HEK293 (cell line): Measurements from ENCODE around the gene SCPEP1.
A peak's percentile ranks its signal among the peaks of the same experiment; 100 is the strongest.

Experiments
- CTCF ChIA-PET: fragments of 350-600 bp; formaldehyde crosslinking; extraction: SDS; loops from one replicate; lab custom pipeline; 2021; ENCODE audit warnings: antibody characterized with exemption; lab: Yijun Ruan, JAX
- POLR2A ChIA-PET: fragments of 300-600 bp; formaldehyde crosslinking; extraction: SDS; loops from one replicate; lab custom pipeline; 2020; ENCODE audit warnings: antibody characterized with exemption, inconsistent platforms; lab: Yijun Ruan, JAX
- H3K27ac ChIP-seq: fragments of 200-500 bp; sonication (Bioruptor generic); 2 replicates; pipeline ENCODE4 v1.5.1; 2014; ENCODE audit warnings: low read depth, low read length, control low read depth, inconsistent platforms; ENCODE audit errors: extremely low read depth
- H3K36me3 ChIP-seq, 2 experiments: fragments of 200-500 bp in 1 of 2; sonication (Bioruptor generic) in 1 of 2; 1 replicate in 1 of 2; 2 replicates in 1 of 2; pipeline ENCODE4 v1.5.1; 2014 to 2017; ENCODE audit warnings: inconsistent platforms in 2 of 2, low read length in 2 of 2; ENCODE audit not compliant: control insufficient read depth in 2 of 2, insufficient read depth in 1 of 2
- H3K4me1 ChIP-seq: fragments of 200-500 bp; sonication (Bioruptor generic); 2 replicates; pipeline ENCODE4 v1.5.1; 2014; ENCODE audit warnings: mild to moderate bottlenecking, low read length, inconsistent platforms; ENCODE audit not compliant: control insufficient read depth, insufficient read depth
- H3K4me3 ChIP-seq: 2 replicates; pipeline ENCODE4 v1.5.1; 2011; ENCODE audit warnings: low read depth, mild to moderate bottlenecking, control low read depth, low read length, moderate library complexity
- H3K9me3 ChIP-seq: fragments of 200-500 bp; sonication (Bioruptor generic); 2 replicates; pipeline ENCODE4 v1.5.1; 2014; ENCODE audit warnings: low read depth, low read length, inconsistent platforms; ENCODE audit not compliant: control insufficient read depth, insufficient read depth
- KLF16 ChIP-seq: fragments of 450-650 bp; formaldehyde crosslinking; IDR thresholded peaks from 2 replicates; pipeline ENCODE4 v1.5.1; 2017; ENCODE audit warnings: missing biosample characterization, missing genetic modification characterization
- MZF1 ChIP-seq: fragments of 450-650 bp; formaldehyde crosslinking; IDR thresholded peaks from 2 replicates; pipeline ENCODE4 v1.5.1; 2017; ENCODE audit warnings: missing biosample characterization, missing genetic modification characterization, borderline replicate concordance
- OSR2 ChIP-seq: fragments of 450-650 bp; formaldehyde crosslinking; IDR thresholded peaks from 2 replicates; pipeline ENCODE4 v1.5.1; 2016; ENCODE audit warnings: missing biosample characterization, missing genetic modification characterization
- PRDM2 ChIP-seq: fragments of 450-650 bp; formaldehyde crosslinking; IDR thresholded peaks from 2 replicates; pipeline ENCODE4 v1.5.1; 2016; ENCODE audit warnings: missing biosample characterization, missing genetic modification characterization, borderline replicate concordance
- SCRT2 ChIP-seq: fragments of 450-650 bp; formaldehyde crosslinking; IDR thresholded peaks from 2 replicates; pipeline ENCODE4 v1.5.1; 2016; ENCODE audit warnings: missing biosample characterization, missing genetic modification characterization
- ZNF791 ChIP-seq: fragments of 450-650 bp; formaldehyde crosslinking; IDR thresholded peaks from 2 replicates; pipeline ENCODE4 v1.5.1; 2016; ENCODE audit warnings: missing biosample characterization, missing genetic modification characterization

SCPEP1 gene

GRCh38 chr17:57040571-57040970, 62.6 kb downstream of the SCPEP1 start:
- POLR2A ChIA-PET, result no interaction called here
- Histone ChIP-seq H3K9me3 (no peaks in the 10 kb centered on the region), H3K36me3 (no peaks in the 10 kb centered on the region), H3K4me1 (no peaks in the 10 kb centered on the region), H3K27ac (no peak overlapping the region), H3K4me3 (no peak overlapping the region)
- no peak for TF ChIP-seq OSR2 (tag by site-specific recombination)
- CTCF ChIA-PET, result no interaction called here

- Histone ChIP-seq H3K9me3 (no peaks in the 10 kb centered on the region), H3K27ac (no peak overlapping the region), H3K36me3 (no peaks in the 10 kb centered on the region), H3K4me3 (no peak overlapping the region), H3K4me1 (no peaks in the 10 kb centered on the region)
- CTCF ChIA-PET, result interaction anchor here (0.7 kb wide), 1 partner anchor 58 kb away, joined by 4 read pairs; no protein-coding TSS in a partner anchor
- no peak for TF ChIP-seq MZF1 (tag by site-specific recombination)
- POLR2A ChIA-PET, result no interaction called here
Measured at GRCh38 chr17:57043276-57043675, 65.3 kb downstream of the SCPEP1 start.

- TF ChIP-seq ZNF791 (tag by site-specific recombination), result no peak
- no peak for TF ChIP-seq KLF16
- Histone ChIP-seq H3K36me3 (no peaks in the 10 kb centered on the region), H3K9me3 (no peaks in the 10 kb centered on the region), H3K4me3 (no peak overlapping the region), H3K27ac (no peak overlapping the region), H3K4me1 (no peaks in the 10 kb centered on the region)
- ChIA-PET CTCF (interaction anchor here (0.7 kb wide), 1 partner anchor 12 kb away, joined by 4 read pairs; no protein-coding TSS in a partner anchor), POLR2A (no interaction called here)
Measured at GRCh38 chr17:57044976-57045867, 67.3 kb downstream of the SCPEP1 start.

- CTCF ChIA-PET, result interaction anchor here (0.7 to 2.0 kb wide), 2 partner anchors 11 to 37 kb away, joined by 4 to 6 read pairs; no protein-coding TSS in a partner anchor
- no peak overlapping the region for H3K27ac ChIP-seq
Measured at GRCh38 chr17:57045868-57046704, 68.2 kb downstream of the SCPEP1 start.

More at GRCh38 chr17:57045868-57046704, 68.2 kb downstream of the SCPEP1 start:
- Histone ChIP-seq H3K9me3 (no peaks in the 10 kb centered on the region), H3K4me3 (no peak overlapping the region), H3K4me1 (no peaks in the 10 kb centered on the region), H3K36me3 (no peaks in the 10 kb centered on the region)
- POLR2A ChIA-PET, result no interaction called here
- TF ChIP-seq SCRT2 (tag by site-specific recombination), result peak; percentile 38; the same call in 1 of the 2 replicates
- TF ChIP-seq PRDM2 (tag by site-specific recombination), result no peak
